ENCODE measurements around the gene NACC2.

The NACC2 gene

DNA sequence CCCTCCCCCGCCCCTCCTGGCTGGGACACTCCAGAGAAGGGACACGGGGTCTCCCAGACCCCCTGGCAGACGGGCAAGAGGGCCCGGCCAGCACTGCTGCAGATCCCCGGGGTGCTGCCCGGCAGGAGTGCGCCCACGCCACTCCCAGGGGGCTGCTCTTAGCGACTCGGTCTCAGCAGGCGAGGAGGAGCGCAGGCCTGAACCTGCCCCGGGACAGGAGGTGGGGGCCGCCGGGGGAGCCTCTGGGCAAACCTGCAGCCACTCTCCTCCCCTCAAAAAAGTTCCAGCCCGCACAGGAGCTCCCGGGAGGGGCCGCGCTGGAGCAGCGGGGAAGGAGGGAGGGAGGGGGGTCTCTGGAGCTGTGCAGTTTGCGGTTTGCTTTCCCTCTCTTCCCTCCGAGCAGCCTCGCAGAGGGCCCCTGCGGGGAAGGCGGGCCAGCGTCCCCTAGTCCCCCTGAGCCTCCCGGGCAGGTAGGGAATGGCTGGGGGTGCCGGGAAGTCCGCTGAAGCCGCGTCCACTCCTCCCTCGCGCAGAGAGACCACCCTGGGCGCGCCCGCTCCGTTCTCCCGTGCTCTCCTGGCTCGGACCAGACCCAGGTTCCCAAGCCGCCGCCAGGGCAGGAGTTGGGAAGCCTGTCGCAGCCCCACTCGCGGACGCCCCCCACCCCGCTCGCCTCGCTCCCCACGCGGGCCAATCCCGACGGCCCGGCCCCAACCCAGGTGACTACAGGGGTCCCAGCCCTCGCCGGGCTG is 44.2 kb downstream of the NACC2 start:
- Histone ChIP-seq H4K91ac (ENCODE audit: low read depth, low read length, poor library complexity) (no peak overlapping the region), H3K27ac (replicated peaks; ENCODE audit: low read length) (no peak overlapping the region), H3K4ac (ENCODE audit: low read length) (peak overlapping the region; percentile 66), H2AK5ac (ENCODE audit: low read depth, low read length) (peak overlapping the region; percentile 72), H2BK12ac (ENCODE audit: low read length) (peak overlapping the region; percentile 94), H2BK15ac (ENCODE audit: low read length) (peak overlapping the region; percentile 100), H4K8ac (ENCODE audit: low read depth, low read length) (peak overlapping the region; percentile 65), H2BK120ac (ENCODE audit: low read depth, low read length) (peak overlapping the region; percentile 76), H3K14ac (ENCODE audit: low read length) (peak overlapping the region; percentile 94), H2BK5ac (ENCODE audit: low read length) (peak overlapping the region; percentile 97), H2AFZ (ENCODE audit: low read length) (peak overlapping the region; percentile 88), H3K9ac (ENCODE audit: low read depth, low read length, poor library complexity) (peak overlapping the region; percentile 90), H3K23ac (ENCODE audit: low read depth, low read length, poor library complexity) (peak overlapping the region; percentile 80), H3K36me3 (replicated peaks in 1 of 2; ENCODE audit: control insufficient read depth in 2 of 2, insufficient read depth in 2 of 2, low read length in 2 of 2) (peaks cover 4 to 8% of the 10 kb centered on the region in 2 donors), H3K4me3 (ENCODE audit: low read length in 2 of 2) (peak overlapping the region; percentile 57 to 78), H3K4me1 (ENCODE audit: control insufficient read depth in 2 of 2, insufficient read depth in 1 of 2, low read depth in 1 of 2, low read length in 2 of 2) (peaks cover 27 to 31% of the 10 kb centered on the region in 2 donors), H3K9me3 (replicated peaks in 1 of 2; ENCODE audit: control insufficient read depth in 2 of 2, insufficient read depth in 1 of 2, low read depth in 1 of 2, low read length in 2 of 2) (no peaks in the 10 kb centered on the region), H3K18ac (ENCODE audit: low read length) (peak overlapping the region; percentile 99), H3K27me3 (ENCODE audit: control insufficient read depth in 3 of 3, insufficient read depth in 3 of 3, low read depth in 1 of 3, low read length in 3 of 3) (no peaks in the 10 kb centered on the region), H3K79me1 (ENCODE audit: low read depth, low read length) (peaks cover 9% of the 10 kb centered on the region), H3K4me2 (ENCODE audit: insufficient read depth, low read length, poor library complexity, severe bottlenecking) (peak overlapping the region; percentile 97)
- DNase-seq (ENCODE audit: low spot score): no peak
- no CpG with 5 or more reads among the region's 55 CpGs for WGBS, 2 donors (ENCODE audit: extremely low coverage in 2 of 2, insufficient read length in 2 of 2, insufficient replicate concordance in 1 of 2)

- WGBS, 2 donors (ENCODE audit: extremely low coverage in 2 of 2, insufficient read length in 2 of 2, insufficient replicate concordance in 1 of 2): no CpG with 5 or more reads among the region's 36 CpGs
- no peak overlapping the region for H3K4me3 ChIP-seq (ENCODE audit: low read length in 2 of 2)
- no peak overlapping the region for H4K91ac ChIP-seq (ENCODE audit: low read depth, low read length, poor library complexity)
- peaks cover 24 to 28% of the 10 kb centered on the region in 2 donors for H3K4me1 ChIP-seq (ENCODE audit: control insufficient read depth in 2 of 2, insufficient read depth in 1 of 2, low read depth in 1 of 2, low read length in 2 of 2)
- H3K14ac ChIP-seq (ENCODE audit: low read length): peak overlapping the region; percentile 94
- no peak overlapping the region for H3K4ac ChIP-seq (ENCODE audit: low read length)
- H3K27ac ChIP-seq (replicated peaks; ENCODE audit: low read length): no peak overlapping the region
- H2BK12ac ChIP-seq (ENCODE audit: low read length): peak overlapping the region; percentile 8
- peaks cover 4 to 8% of the 10 kb centered on the region in 2 donors for H3K36me3 ChIP-seq (replicated peaks in 1 of 2; ENCODE audit: control insufficient read depth in 2 of 2, insufficient read depth in 2 of 2, low read length in 2 of 2)
- H3K9ac ChIP-seq (ENCODE audit: low read depth, low read length, poor library complexity): peak overlapping the region; percentile 32
- H2BK120ac ChIP-seq (ENCODE audit: low read depth, low read length): peak overlapping the region; percentile 76
- H3K9me3 ChIP-seq (replicated peaks in 1 of 2; ENCODE audit: control insufficient read depth in 2 of 2, insufficient read depth in 1 of 2, low read depth in 1 of 2, low read length in 2 of 2): no peaks in the 10 kb centered on the region
- H3K23ac ChIP-seq (ENCODE audit: low read depth, low read length, poor library complexity): peak overlapping the region; percentile 70
- H4K8ac ChIP-seq (ENCODE audit: low read depth, low read length): no peak overlapping the region
- peak overlapping the region; percentile 97 for H2BK5ac ChIP-seq (ENCODE audit: low read length)
- H3K4me2 ChIP-seq (ENCODE audit: insufficient read depth, low read length, poor library complexity, severe bottlenecking): peak overlapping the region; percentile 97
- peaks cover 9% of the 10 kb centered on the region for H3K79me1 ChIP-seq (ENCODE audit: low read depth, low read length)
- no peaks in the 10 kb centered on the region for H3K27me3 ChIP-seq (ENCODE audit: control insufficient read depth in 3 of 3, insufficient read depth in 3 of 3, low read depth in 1 of 3, low read length in 3 of 3)
- H2AK5ac ChIP-seq (ENCODE audit: low read depth, low read length): peak overlapping the region; percentile 72
- peak overlapping the region; percentile 99 for H3K18ac ChIP-seq (ENCODE audit: low read length)
- no peak for DNase-seq (ENCODE audit: low spot score)
- H2BK15ac ChIP-seq (ENCODE audit: low read length): peak overlapping the region; percentile 100
- H2AFZ ChIP-seq (ENCODE audit: low read length): peak overlapping the region; percentile 88
Observed at GRCh38 chr9:136050266-136050700, 44.8 kb downstream of the NACC2 start.

- H4K91ac ChIP-seq (ENCODE audit: low read depth, low read length, poor library complexity): no peak overlapping the region
- peak overlapping the region; percentile 54 for H2BK15ac ChIP-seq (ENCODE audit: low read length)
- H3K27ac ChIP-seq (replicated peaks; ENCODE audit: low read length): no peak overlapping the region
- no peak overlapping the region for H3K4me3 ChIP-seq (ENCODE audit: low read length in 2 of 2)
- no peak overlapping the region for H4K8ac ChIP-seq (ENCODE audit: low read depth, low read length)
- H2BK120ac ChIP-seq (ENCODE audit: low read depth, low read length): no peak overlapping the region
- H3K4ac ChIP-seq (ENCODE audit: low read length): peak overlapping the region; percentile 53
- H3K27me3 ChIP-seq (ENCODE audit: control insufficient read depth in 3 of 3, insufficient read depth in 3 of 3, low read depth in 1 of 3, low read length in 3 of 3): no peaks in the 10 kb centered on the region
- no CpG with 5 or more reads among the region's 65 CpGs for WGBS, 2 donors (ENCODE audit: extremely low coverage in 2 of 2, insufficient read length in 2 of 2, insufficient replicate concordance in 1 of 2)
- peaks cover 4 to 8% of the 10 kb centered on the region in 2 donors for H3K36me3 ChIP-seq (replicated peaks in 1 of 2; ENCODE audit: control insufficient read depth in 2 of 2, insufficient read depth in 2 of 2, low read length in 2 of 2)
- peak overlapping the region; percentile 70 for H3K9ac ChIP-seq (ENCODE audit: low read depth, low read length, poor library complexity)
- H3K23ac ChIP-seq (ENCODE audit: low read depth, low read length, poor library complexity): peak overlapping the region; percentile 89
- peak overlapping the region; percentile 97 for H2BK5ac ChIP-seq (ENCODE audit: low read length)
- peak overlapping the region; percentile 72 for H2AK5ac ChIP-seq (ENCODE audit: low read depth, low read length)
- no peaks in the 10 kb centered on the region for H3K9me3 ChIP-seq (replicated peaks in 1 of 2; ENCODE audit: control insufficient read depth in 2 of 2, insufficient read depth in 1 of 2, low read depth in 1 of 2, low read length in 2 of 2)
- H3K14ac ChIP-seq (ENCODE audit: low read length): no peak overlapping the region
- peaks cover 11% of the 10 kb centered on the region for H3K79me1 ChIP-seq (ENCODE audit: low read depth, low read length)
- DNase-seq (ENCODE audit: low spot score): no peak
- peak overlapping the region; percentile 8 for H2BK12ac ChIP-seq (ENCODE audit: low read length)
- H3K4me2 ChIP-seq (ENCODE audit: insufficient read depth, low read length, poor library complexity, severe bottlenecking): no peak overlapping the region
- H3K18ac ChIP-seq (ENCODE audit: low read length): peak overlapping the region; percentile 99
- no peak overlapping the region for H2AFZ ChIP-seq (ENCODE audit: low read length)
- peaks cover 24 to 28% of the 10 kb centered on the region in 2 donors for H3K4me1 ChIP-seq (ENCODE audit: control insufficient read depth in 2 of 2, insufficient read depth in 1 of 2, low read depth in 1 of 2, low read length in 2 of 2)
Observed at GRCh38 chr9:136049491-136050265, 45.4 kb downstream of the NACC2 start.

Data from neuronal stem cell (in vitro differentiated cells).